ENCODE measurements around the gene CDCA5. TPM values are rescaled to one million over a fixed set of nuclear protein-coding genes. Genes with fewer than 3 reads are reported as not detected.

The CDCA5 gene
- total RNA-seq, 3 donors from 2014 or later (not counting 1 experiment from before 2014, with no cell fraction given) = 3.3 to 6.8 (median 3.8) TPM

DNA sequence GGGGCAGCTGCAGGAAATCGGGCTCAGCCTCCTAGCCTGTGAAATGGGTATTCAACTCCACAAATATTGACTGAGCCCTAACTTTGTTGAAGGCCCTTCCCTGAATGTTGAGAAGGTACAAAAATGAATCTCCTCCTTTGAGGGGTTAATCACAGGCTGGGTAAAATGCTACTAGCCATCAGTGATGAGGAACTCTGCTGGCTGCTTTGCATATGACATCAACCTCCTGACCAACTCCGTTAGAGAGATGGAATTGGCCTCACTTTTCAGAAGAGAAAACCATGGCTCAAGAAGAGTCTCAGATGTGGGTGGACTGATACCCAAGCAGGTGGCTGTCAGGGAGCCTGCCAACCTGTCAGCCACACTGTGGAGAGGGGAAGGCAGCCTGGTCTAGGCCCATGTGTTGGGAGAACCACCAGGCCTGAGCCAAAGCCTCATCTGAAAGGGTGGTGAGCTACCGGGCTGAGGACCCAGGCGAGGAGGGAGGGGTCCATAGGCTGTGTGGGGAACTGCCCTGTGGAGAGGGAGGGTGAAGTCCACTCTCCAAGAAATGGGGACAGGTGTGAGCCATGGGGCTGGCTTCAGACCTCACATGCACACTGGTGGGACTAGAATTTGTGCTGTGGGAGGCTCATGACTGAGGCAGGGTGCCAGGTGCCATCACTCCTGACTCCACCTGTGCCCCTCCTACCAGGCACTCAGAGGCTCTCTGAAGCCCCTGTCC is 11.8 kb downstream of the CDCA5 start:
- Histone ChIP-seq H3K36me3 (ENCODE audit: control insufficient read depth, insufficient read depth, low read length) (no peaks in the 10 kb centered on the region), H3K27me3 (ENCODE audit: control insufficient read depth, insufficient read depth, low read length) (no peaks in the 10 kb centered on the region), H3K4me1 (ENCODE audit: control insufficient read depth, insufficient read depth, low read length) (no peaks in the 10 kb centered on the region), H3K9me3 (ENCODE audit: control insufficient read depth, insufficient read depth, low read length) (no peaks in the 10 kb centered on the region), H3K27ac (ENCODE audit: low read length) (no peak overlapping the region), H3K4me3 (ENCODE audit: low read length) (no peak overlapping the region)
- Mint-ChIP-seq H3K27me3 (ENCODE audit: low read depth in 2 of 2) (no peaks in the 10 kb centered on the region), H3K4me3 (no peak overlapping the region), H3K4me1 (no peaks in the 10 kb centered on the region), H3K9me3 (no peaks in the 10 kb centered on the region), H3K36me3 (no peaks in the 10 kb centered on the region), H3K27ac (no peak overlapping the region)
- intact Hi-C loops (cut with micrococcal nuclease) = no loop called here
- 71% methylated on average over 4 of the region's 4 CpGs for WGBS (ENCODE audit: insufficient coverage)
- TF ChIP-seq, protein P1, sequence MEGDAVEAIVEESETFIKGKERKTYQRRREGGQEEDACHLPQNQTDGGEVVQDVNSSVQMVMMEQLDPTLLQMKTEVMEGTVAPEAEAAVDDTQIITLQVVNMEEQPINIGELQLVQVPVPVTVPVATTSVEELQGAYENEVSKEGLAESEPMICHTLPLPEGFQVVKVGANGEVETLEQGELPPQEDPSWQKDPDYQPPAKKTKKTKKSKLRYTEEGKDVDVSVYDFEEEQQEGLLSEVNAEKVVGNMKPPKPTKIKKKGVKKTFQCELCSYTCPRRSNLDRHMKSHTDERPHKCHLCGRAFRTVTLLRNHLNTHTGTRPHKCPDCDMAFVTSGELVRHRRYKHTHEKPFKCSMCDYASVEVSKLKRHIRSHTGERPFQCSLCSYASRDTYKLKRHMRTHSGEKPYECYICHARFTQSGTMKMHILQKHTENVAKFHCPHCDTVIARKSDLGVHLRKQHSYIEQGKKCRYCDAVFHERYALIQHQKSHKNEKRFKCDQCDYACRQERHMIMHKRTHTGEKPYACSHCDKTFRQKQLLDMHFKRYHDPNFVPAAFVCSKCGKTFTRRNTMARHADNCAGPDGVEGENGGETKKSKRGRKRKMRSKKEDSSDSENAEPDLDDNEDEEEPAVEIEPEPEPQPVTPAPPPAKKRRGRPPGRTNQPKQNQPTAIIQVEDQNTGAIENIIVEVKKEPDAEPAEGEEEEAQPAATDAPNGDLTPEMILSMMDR (IDR thresholded peaks at IDR 0.05) = no peak
- no peak for DNase-seq
- ATAC-seq = no peak

- DNase-seq (no peak), ATAC-seq (no peak)
- Histone ChIP-seq H3K36me3 (ENCODE audit: control insufficient read depth, insufficient read depth, low read length) (no peaks in the 10 kb centered on the region), H3K4me1 (ENCODE audit: control insufficient read depth, insufficient read depth, low read length) (no peaks in the 10 kb centered on the region), H3K27me3 (ENCODE audit: control insufficient read depth, insufficient read depth, low read length) (no peaks in the 10 kb centered on the region), H3K4me3 (ENCODE audit: low read length) (no peak overlapping the region), H3K9me3 (ENCODE audit: control insufficient read depth, insufficient read depth, low read length) (no peaks in the 10 kb centered on the region), H3K27ac (ENCODE audit: low read length) (no peak overlapping the region)
- Mint-ChIP-seq H3K9me3 (no peaks in the 10 kb centered on the region), H3K4me3 (no peak overlapping the region), H3K4me1 (no peaks in the 10 kb centered on the region), H3K36me3 (no peaks in the 10 kb centered on the region), H3K27ac (no peak overlapping the region), H3K27me3 (ENCODE audit: low read depth in 2 of 2) (no peaks in the 10 kb centered on the region)
- 37% methylated on average over 9 of the region's 9 CpGs for WGBS (ENCODE audit: insufficient coverage)
- intact Hi-C loops (cut with micrococcal nuclease) = no loop called here
- TF ChIP-seq, protein P1 (IDR thresholded peaks at IDR 0.05) = no peak
Measured at GRCh38 chr11:65069217-65069616, 14.6 kb downstream of the CDCA5 start.

DNA sequence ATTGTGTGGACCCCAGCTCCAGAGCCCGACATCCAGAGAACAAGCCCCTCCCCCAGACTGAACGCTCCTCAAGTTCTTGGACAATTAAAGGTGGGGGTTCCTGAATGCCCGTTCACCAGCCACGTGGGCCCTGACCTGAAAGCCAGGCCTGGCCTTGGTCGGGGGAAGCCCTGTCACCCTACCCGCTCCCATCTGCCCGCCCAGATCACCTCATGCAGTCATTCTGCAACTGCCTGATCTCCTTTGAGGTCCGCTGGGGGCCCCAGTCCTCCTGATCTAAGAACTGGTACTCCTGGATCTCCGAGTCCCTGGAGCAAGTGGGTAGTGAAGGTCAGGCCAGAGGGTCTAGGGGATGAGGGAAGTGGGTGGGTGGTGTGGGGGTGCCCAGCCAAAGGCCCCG is 16.4 kb downstream of the CDCA5 start:
- no peaks in the 10 kb centered on the region for H3K36me3 ChIP-seq (ENCODE audit: control insufficient read depth, insufficient read depth, low read length)
- Mint-ChIP-seq H3K27ac (no peak overlapping the region), H3K27me3 (ENCODE audit: low read depth in 2 of 2) (peaks cover 0 to 5% of the 10 kb centered on the region in 2 donors), H3K4me3 (no peak overlapping the region), H3K36me3 (no peaks in the 10 kb centered on the region), H3K4me1 (no peaks in the 10 kb centered on the region), H3K9me3 (no peaks in the 10 kb centered on the region)
- 87% methylated on average over 10 of the region's 10 CpGs for WGBS (ENCODE audit: insufficient coverage)
- no peak overlapping the region for H3K4me3 ChIP-seq (ENCODE audit: low read length)
- H3K27me3 ChIP-seq (ENCODE audit: control insufficient read depth, insufficient read depth, low read length) = no peaks in the 10 kb centered on the region
- no peak overlapping the region for H3K27ac ChIP-seq (ENCODE audit: low read length)
- no peak for DNase-seq
- TF ChIP-seq, protein P1 (IDR thresholded peaks at IDR 0.05) = no peak
- intact Hi-C loops (cut with micrococcal nuclease) = no loop called here
- ATAC-seq = no peak
- H3K4me1 ChIP-seq (ENCODE audit: control insufficient read depth, insufficient read depth, low read length) = no peaks in the 10 kb centered on the region
- no peaks in the 10 kb centered on the region for H3K9me3 ChIP-seq (ENCODE audit: control insufficient read depth, insufficient read depth, low read length)

DNA sequence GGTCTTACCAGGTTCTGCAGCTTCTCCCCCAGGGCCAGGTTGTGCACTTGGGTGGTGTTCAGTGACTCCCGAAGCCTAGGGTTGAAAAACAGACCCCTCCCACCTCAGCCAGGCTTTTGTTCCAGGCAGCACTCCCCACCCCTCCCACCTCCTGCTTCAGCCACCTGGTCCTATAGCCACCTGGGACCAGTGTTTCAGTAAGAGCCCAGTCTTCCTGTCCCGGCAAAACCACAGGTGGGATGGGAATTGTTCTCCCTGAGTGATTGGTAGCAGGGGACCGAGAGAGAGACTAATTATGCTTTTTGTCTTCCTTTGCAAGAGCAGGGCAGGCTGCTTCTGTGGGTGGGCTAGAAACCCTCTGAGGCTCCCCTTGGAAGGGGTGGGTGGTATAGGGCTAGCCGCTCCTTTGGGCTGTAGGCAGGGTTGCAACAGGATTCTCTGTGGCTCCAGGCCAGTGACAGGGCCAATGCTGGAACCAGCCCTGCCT is 17.0 kb downstream of the CDCA5 start:
- H3K27ac ChIP-seq (ENCODE audit: low read length) = no peak overlapping the region
- TF ChIP-seq, protein P1 (IDR thresholded peaks at IDR 0.05) = no peak
- Mint-ChIP-seq H3K4me3 (no peak overlapping the region), H3K36me3 (no peaks in the 10 kb centered on the region), H3K4me1 (no peaks in the 10 kb centered on the region), H3K9me3 (no peaks in the 10 kb centered on the region), H3K27me3 (ENCODE audit: low read depth in 2 of 2) (peaks cover 0 to 7% of the 10 kb centered on the region in 2 donors), H3K27ac (no peak overlapping the region)
- WGBS (ENCODE audit: insufficient coverage) = 91% methylated on average over 4 of the region's 4 CpGs
- intact Hi-C loops (cut with micrococcal nuclease) = no loop called here
- no peak overlapping the region for H3K4me3 ChIP-seq (ENCODE audit: low read length)
- no peaks in the 10 kb centered on the region for H3K36me3 ChIP-seq (ENCODE audit: control insufficient read depth, insufficient read depth, low read length)
- ATAC-seq = no peak
- no peaks in the 10 kb centered on the region for H3K4me1 ChIP-seq (ENCODE audit: control insufficient read depth, insufficient read depth, low read length)
- DNase-seq = no peak
- no peaks in the 10 kb centered on the region for H3K9me3 ChIP-seq (ENCODE audit: control insufficient read depth, insufficient read depth, low read length)
- no peaks in the 10 kb centered on the region for H3K27me3 ChIP-seq (ENCODE audit: control insufficient read depth, insufficient read depth, low read length)
